HK-2 (cell line): ENCODE measurements around the gene COX10.
"Not testable (repeated sequence)": the region's sequence is repeated elsewhere in the genome, so short reads cannot be mapped to it uniquely, and the experiment has no call there.

ENCODE experiments used
- DNase-seq: peaks from one replicate; pipeline ENCODE4 v3.0.0-alpha.2; 2018; ENCODE audit not compliant: unreplicated experiment

Gene COX10

DNA sequence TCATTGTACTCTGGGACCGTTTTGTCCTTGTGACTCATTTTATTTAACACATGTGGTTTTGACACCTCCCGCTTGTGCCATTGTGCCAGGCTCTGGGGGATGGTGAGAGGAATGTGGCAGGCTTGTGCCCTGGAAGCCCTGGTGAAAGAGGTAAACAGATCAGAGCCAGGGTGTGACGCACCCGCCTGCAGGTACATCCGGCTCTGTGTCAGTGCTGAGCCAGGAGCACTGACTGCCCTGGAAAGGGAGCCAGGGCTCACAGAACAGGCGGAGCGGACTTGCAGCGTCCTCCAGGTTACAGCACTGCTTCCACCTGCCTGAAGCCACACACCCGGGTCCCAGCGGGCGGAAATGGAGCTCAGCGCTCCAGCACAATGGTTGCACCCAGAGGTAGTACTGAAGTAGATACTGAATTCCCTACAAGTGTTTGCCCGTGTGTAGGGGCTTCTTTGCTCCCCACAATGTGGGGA lies 136.7 kb downstream of the COX10 start:
- peak; percentile 22 for DNase-seq

DNA sequence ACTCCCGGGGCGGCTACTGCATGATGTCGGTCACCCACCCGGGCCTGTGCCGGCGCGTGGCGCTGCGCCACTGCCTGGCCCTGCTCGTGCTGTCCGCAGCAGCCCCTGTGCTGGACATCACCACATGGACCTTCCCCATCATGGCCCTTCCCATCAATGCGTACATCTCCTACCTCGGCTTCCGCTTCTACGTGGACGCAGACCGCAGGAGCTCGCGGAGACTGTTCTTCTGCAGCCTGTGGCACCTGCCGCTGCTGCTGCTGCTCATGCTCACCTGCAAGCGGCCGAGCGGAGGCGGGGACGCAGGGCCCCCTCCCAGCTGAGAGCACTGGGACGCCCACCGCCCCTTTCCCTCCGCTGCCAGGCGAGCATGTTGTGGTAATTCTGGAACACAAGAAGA lies 137.6 kb downstream of the COX10 start:
- no peak for DNase-seq

- no peak for DNase-seq
Measured at GRCh38 chr17:14207791-14208190, 138.5 kb downstream of the COX10 start.

DNA sequence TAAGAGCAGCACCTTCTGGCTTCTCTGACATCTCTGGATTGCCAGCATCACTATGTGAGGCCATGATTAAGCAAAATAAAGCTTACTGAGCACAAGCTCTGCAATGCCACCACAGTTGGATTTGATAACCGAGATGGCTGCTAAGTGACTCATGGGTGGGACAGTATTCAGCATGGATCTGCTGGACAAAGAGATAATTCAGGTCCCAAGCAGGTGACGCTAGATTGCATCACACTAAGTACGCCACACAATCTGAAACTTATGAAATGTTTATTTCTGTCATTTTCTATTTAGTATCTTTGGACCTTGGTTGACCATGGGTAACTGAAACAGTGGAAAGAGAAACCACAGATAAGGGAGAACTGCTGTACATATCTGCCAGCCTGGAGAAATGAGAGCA lies 139.9 kb downstream of the COX10 start:
- DNase-seq: no peak

DNA sequence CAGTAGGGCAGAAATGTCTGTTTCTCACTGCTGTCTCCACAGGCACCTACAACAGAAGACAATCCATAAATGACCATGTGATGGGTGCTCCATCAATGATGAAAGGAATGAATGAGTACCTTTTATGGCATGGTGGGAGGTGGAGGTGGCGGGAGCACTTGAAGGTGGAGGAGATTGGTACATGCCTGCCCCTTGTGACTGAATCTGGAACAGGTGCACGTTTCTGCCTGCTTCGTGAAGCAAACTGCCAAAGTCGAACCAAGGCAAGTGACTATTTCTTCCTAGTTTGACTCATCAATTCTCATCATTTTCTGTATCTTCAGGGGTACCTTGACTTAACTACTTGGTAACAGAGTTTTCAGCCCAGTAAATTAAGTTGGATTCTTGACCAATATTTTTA lies 141.9 kb downstream of the COX10 start:
- DNase-seq: no peak

- DNase-seq: no peak
Measured at GRCh38 chr17:14211801-14212200, 142.5 kb downstream of the COX10 start.

GRCh38 chr17:14212401-14212800 lies 143.1 kb downstream of the COX10 start:
- no peak for DNase-seq

DNA sequence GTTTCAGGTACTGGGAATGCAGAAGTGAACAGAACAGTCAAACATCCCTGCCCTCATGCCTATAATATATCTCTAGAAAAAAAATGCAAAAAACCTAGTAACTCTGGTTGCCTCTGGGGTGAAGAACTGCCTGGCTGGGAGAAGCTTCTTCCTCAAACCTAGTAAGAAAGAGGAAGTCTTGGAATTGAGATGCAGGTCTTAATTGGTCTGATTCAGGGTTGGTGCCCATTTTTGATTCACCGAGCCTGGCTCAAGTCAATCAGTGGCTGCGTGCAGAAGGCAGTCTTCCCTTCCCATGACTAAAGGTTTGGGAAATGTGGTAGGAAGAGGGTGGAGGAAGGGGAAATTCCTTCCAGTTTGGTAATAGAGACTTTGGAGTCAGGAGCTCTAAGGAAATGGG lies 145.0 kb downstream of the COX10 start:
- DNase-seq: no peak

- DNase-seq: no peak
Measured at GRCh38 chr17:14222611-14223010, 153.3 kb downstream of the COX10 start.

DNA sequence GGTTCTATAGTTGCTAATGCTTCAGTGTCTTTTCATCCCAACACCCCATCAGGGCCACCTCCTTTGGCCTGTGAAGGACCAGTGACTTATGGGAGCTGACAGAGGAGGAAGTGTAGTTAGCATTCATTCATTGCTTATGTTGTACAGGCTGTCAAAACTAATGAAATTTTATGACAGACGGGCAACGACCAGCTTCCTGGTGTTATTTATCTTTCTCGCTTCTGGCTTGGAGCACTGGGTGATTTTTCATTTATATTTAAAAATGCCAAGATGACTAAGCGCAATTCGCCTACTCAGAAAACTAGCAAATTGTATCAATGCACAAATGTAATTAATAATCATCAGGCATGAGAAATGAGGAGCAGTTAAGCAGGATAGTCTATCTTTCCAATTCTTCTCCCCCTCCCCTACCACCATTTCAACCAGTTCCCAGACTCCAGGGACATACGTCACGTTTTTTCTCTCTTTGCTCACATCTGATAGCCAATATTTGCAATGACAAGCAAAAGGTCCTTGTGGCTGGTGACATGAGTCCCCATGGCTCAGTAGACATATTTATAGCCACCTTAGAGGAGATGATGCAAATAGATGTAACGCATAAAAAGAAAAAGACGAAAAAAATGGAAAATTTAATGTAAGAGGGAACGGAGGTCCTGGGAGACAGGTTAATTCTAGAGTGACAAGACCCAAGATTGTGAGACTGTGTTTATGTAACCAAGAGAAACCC lies 156.1 kb downstream of the COX10 start:
- no peak for DNase-seq

GRCh38 chr17:14227052-14227451 lies 157.7 kb downstream of the COX10 start:
- DNase-seq: no peak

- DNase-seq: no peak
Measured at GRCh38 chr17:14228903-14229302, 159.6 kb downstream of the COX10 start.

GRCh38 chr17:14231187-14231586 lies 161.9 kb downstream of the COX10 start:
- DNase-seq: not testable (repeated sequence)

- not testable (repeated sequence) for DNase-seq
Measured at GRCh38 chr17:14235047-14235446, 165.7 kb downstream of the COX10 start.

GRCh38 chr17:14236032-14236431 lies 166.7 kb downstream of the COX10 start:
- not testable (repeated sequence) for DNase-seq

DNA sequence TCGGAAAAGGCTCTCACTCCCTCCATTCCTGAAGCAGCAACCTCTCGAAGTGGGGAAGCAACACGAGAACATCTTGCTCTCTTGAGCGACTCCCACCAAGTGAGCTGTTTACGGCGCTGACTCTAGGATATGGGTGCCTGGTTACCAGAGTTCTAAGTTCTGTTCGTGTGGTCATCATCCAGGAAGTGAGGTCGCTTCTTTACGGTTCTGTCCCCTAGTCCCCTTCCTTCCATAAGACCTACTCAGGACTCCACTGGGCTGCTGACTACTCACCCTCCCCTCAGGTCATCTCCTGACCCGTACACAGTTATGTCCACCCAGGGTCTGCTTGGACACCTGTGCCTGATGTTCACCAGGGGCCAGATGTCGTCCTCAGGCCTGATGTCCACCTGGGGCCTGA lies 167.5 kb downstream of the COX10 start, which contains the start of gene CDRT15:
CDRT15 (minus strand) TSS at position 101 of the 400 bp plus-strand sequence; CDS start at position 72, 29 bp downstream.
- DNase-seq: not testable (repeated sequence)

DNA sequence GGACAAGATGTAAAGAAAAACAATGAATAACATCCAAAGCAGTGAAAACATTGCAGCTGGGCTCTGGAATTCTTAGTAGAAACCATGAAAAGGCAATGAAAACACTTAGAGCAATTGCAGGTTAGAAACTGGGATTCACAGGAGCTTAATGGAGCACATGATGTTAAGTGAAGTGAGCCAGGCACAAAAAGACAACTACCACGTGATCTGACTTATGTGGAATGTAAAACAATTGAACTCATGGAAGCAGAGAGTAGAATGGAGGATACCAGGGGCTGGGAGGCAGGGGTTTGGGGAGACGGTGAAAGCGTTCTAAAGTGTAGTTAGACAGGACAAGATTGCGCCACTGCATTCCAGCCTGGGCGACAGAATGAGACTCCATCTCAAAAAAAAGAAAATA lies 170.0 kb downstream of the COX10 start:
- DNase-seq: not testable (repeated sequence)

- DNase-seq: no peak
Measured at GRCh38 chr17:14245002-14245401, 175.7 kb downstream of the COX10 start.

DNA sequence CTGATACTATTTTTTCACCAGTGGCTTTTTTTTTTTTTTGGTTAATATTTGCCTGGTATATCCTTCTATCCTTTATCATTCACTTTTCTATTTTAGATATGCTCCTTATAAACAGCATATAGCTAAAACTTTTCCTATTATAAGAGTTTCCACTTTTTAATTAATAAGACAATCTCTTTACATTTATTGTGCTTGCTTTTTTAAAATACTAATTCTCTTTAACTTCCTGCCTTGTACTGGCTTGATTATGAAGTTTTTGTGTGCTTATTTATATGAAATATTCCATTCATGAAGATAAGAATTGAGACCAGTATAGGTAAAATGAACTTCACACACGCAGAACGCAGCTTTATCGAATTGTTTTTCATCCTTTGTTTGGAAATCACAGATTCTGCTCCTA lies 176.3 kb downstream of the COX10 start:
- no peak for DNase-seq
